Activated naive CD4-positive, alpha-beta T cell treated with anti-CD3 and anti-CD28 coated beads, Interleukin-2, amount 50 U/mL, for 72 hours (primary cell): ENCODE data around the gene SCFD2. TPM values are rescaled to one million over a fixed set of nuclear protein-coding genes. Genes with fewer than 3 reads are reported as not detected.
"Not testable (repeated sequence)": the region's sequence is repeated elsewhere in the genome, so short reads cannot be mapped to it uniquely, and the experiment has no call there.

Source experiments
- ATAC-seq, 2 donors: fragments of 150-1000 bp; cut with Tn5 transposase; 2 replicates each; pipeline ENCODE4 v1.10.0; 2021; ENCODE audit warnings: mild to moderate bottlenecking in 2 of 2, moderate library complexity in 2 of 2
- DNase-seq, 2 donors: peaks; one replicate each; pipeline ENCODE4 v3.0.0; 2021 to 2022; ENCODE audit warnings: low spot score in 2 of 2
- H3K27ac Mint-ChIP-seq, 2 donors: one replicate each; pipeline ENCODE4 v1.8.0; 2022; ENCODE audit warnings: mild to moderate bottlenecking in 2 of 2, mixed read lengths in 2 of 2
- H3K36me3 Mint-ChIP-seq, 2 donors: one replicate each; pipeline ENCODE4 v1.8.0; 2022; ENCODE audit warnings: mixed read lengths in 2 of 2
- H3K9me3 Mint-ChIP-seq, 2 donors: one replicate each; pipeline ENCODE4 v1.8.0; 2022; ENCODE audit warnings: mixed read lengths in 2 of 2
- total RNA-seq, 2 donors: library from RNA; stranded (reverse); gene quantifications; one replicate each; pipeline ENCODE4 v1.2.3, GENCODE V29; 2022

SCFD2 gene
- total RNA-seq, 2 donors from 2014 or later, result 15.6 to 29.1 TPM

- H3K9me3 Mint-ChIP-seq, result no peaks in the 10 kb centered on the region
- H3K36me3 Mint-ChIP-seq, result peaks cover 0 to 8% of the 10 kb centered on the region in 2 donors
- ATAC-seq (no peak), DNase-seq (no peak)
- no peak overlapping the region for H3K27ac Mint-ChIP-seq
Observed at GRCh38 chr4:52997132-52997416, 368.8 kb downstream of the SCFD2 start.

GRCh38 chr4:52996261-52997131 lies 369.4 kb downstream of the SCFD2 start:
- Mint-ChIP-seq H3K27ac (no peak overlapping the region), H3K9me3 (no peaks in the 10 kb centered on the region)

GRCh38 chr4:52995360-52996030 lies 370.4 kb downstream of the SCFD2 start:
- DNase-seq (no peak), ATAC-seq (no peak)
- H3K9me3 Mint-ChIP-seq, result no peaks in the 10 kb centered on the region
- peaks cover 0 to 8% of the 10 kb centered on the region in 2 donors for H3K36me3 Mint-ChIP-seq
- H3K27ac Mint-ChIP-seq, result no peak overlapping the region

More at GRCh38 chr4:52996261-52997131, 369.4 kb downstream of the SCFD2 start:
- DNase-seq, result no peak
- peaks cover 0 to 8% of the 10 kb centered on the region in 2 donors for H3K36me3 Mint-ChIP-seq
- ATAC-seq, result no peak

GRCh38 chr4:52994567-52994966 lies 371.3 kb downstream of the SCFD2 start:
- DNase-seq, result no peak
- Mint-ChIP-seq H3K27ac (no peak overlapping the region), H3K9me3 (no peaks in the 10 kb centered on the region), H3K36me3 (peaks cover 0 to 8% of the 10 kb centered on the region in 2 donors)
- ATAC-seq, result no peak

- no peak overlapping the region for H3K27ac Mint-ChIP-seq
- no peak for ATAC-seq
- H3K36me3 Mint-ChIP-seq, result peaks cover 0 to 8% of the 10 kb centered on the region in 2 donors
- H3K9me3 Mint-ChIP-seq, result no peaks in the 10 kb centered on the region
- DNase-seq, result no peak
Observed at GRCh38 chr4:52993771-52994170, 372.1 kb downstream of the SCFD2 start.

- H3K27ac Mint-ChIP-seq, H3K36me3 Mint-ChIP-seq: not testable (repeated sequence)
Observed at GRCh38 chr4:52992551-52992950, 373.3 kb downstream of the SCFD2 start.

GRCh38 chr4:52991472-52991871 lies 374.4 kb downstream of the SCFD2 start:
- DNase-seq (no peak), ATAC-seq (no peak)
- Mint-ChIP-seq H3K36me3 (peaks cover 0 to 8% of the 10 kb centered on the region in 2 donors), H3K27ac (no peak overlapping the region), H3K9me3 (no peaks in the 10 kb centered on the region)

More at GRCh38 chr4:52992551-52992950, 373.3 kb downstream of the SCFD2 start:
- not testable (repeated sequence) for H3K9me3 Mint-ChIP-seq, ATAC-seq, DNase-seq

- no peak for ATAC-seq
- peaks cover 0 to 8% of the 10 kb centered on the region in 2 donors for H3K36me3 Mint-ChIP-seq
- no peaks in the 10 kb centered on the region for H3K9me3 Mint-ChIP-seq
Observed at GRCh38 chr4:52990706-52991105, 375.2 kb downstream of the SCFD2 start.

GRCh38 chr4:52989865-52990264 lies 376.0 kb downstream of the SCFD2 start:
- no peak overlapping the region for H3K27ac Mint-ChIP-seq
- H3K36me3 Mint-ChIP-seq, result peaks cover 0 to 8% of the 10 kb centered on the region in 2 donors
- ATAC-seq, result no peak
- no peak for DNase-seq
- H3K9me3 Mint-ChIP-seq, result no peaks in the 10 kb centered on the region

More at GRCh38 chr4:52990706-52991105, 375.2 kb downstream of the SCFD2 start:
- DNase-seq, result no peak
- no peak overlapping the region for H3K27ac Mint-ChIP-seq

- no peaks in the 10 kb centered on the region for H3K36me3 Mint-ChIP-seq
- no peak overlapping the region for H3K27ac Mint-ChIP-seq
- DNase-seq (no peak), ATAC-seq (no peak)
- no peaks in the 10 kb centered on the region for H3K9me3 Mint-ChIP-seq
Observed at GRCh38 chr4:52987392-52988056, 378.3 kb downstream of the SCFD2 start.

GRCh38 chr4:52984462-52984881 lies 381.4 kb downstream of the SCFD2 start:
- no peak for DNase-seq
- H3K9me3 Mint-ChIP-seq, result no peaks in the 10 kb centered on the region
- no peaks in the 10 kb centered on the region for H3K36me3 Mint-ChIP-seq
- no peak overlapping the region for H3K27ac Mint-ChIP-seq
- ATAC-seq, result no peak

- ATAC-seq, result peak; percentile 41 to 61
Observed at GRCh38 chr4:52983563-52984303, 382.1 kb downstream of the SCFD2 start.

GRCh38 chr4:52982946-52983340 lies 382.9 kb downstream of the SCFD2 start:
- H3K36me3 Mint-ChIP-seq, result peaks cover 0 to under 1% of the 10 kb centered on the region in 2 donors
- DNase-seq, result no peak
- ATAC-seq, result no peak
- no peak overlapping the region for H3K27ac Mint-ChIP-seq
- H3K9me3 Mint-ChIP-seq, result no peaks in the 10 kb centered on the region

More at GRCh38 chr4:52983563-52984303, 382.1 kb downstream of the SCFD2 start:
- Mint-ChIP-seq H3K36me3 (no peaks in the 10 kb centered on the region), H3K9me3 (no peaks in the 10 kb centered on the region), H3K27ac (no peak overlapping the region)
- DNase-seq, result peak in 1 of 2 donors; percentile 19

GRCh38 chr4:52982255-52982945 lies 383.5 kb downstream of the SCFD2 start:
- Mint-ChIP-seq H3K9me3 (no peaks in the 10 kb centered on the region), H3K27ac (peak overlapping the region in 1 of 2 donors; percentile 0), H3K36me3 (peaks cover 0 to 6% of the 10 kb centered on the region in 2 donors)
- no peak for DNase-seq
- ATAC-seq, result no peak

GRCh38 chr4:52979821-52980590 lies 385.9 kb downstream of the SCFD2 start:
- DNase-seq (no peak), ATAC-seq (no peak)
- Mint-ChIP-seq H3K36me3 (peaks cover 6 to 8% of the 10 kb centered on the region in 2 donors), H3K9me3 (no peaks in the 10 kb centered on the region), H3K27ac (no peak overlapping the region)
